HepG2 (cell line): ENCODE results near the gene SLA2. TPM values are rescaled to one million over a fixed set of nuclear protein-coding genes. Genes with fewer than 3 reads are reported as not detected.

Experiments used
- FOSL1 ChIP-seq: sonication (generic); formaldehyde crosslinking; IDR thresholded peaks from 2 replicates; pipeline ENCODE4 v1.9.0; 2021; ENCODE audit warnings: missing genetic modification reagents, borderline replicate concordance
- GTF3A ChIP-seq: sonication (generic); formaldehyde crosslinking; conservative IDR thresholded peaks from 2 replicates; pipeline ENCODE4 v1.4.0; 2020; ENCODE audit warnings: mild to moderate bottlenecking, missing genetic modification reagents
- HOXA3 ChIP-seq: sonication (generic); formaldehyde crosslinking; IDR thresholded peaks from 2 replicates; pipeline ENCODE4 v1.5.0; 2020; ENCODE audit warnings: missing genetic modification reagents
- HOXD1 ChIP-seq: sonication (generic); formaldehyde crosslinking; IDR thresholded peaks from 2 replicates; pipeline ENCODE4 v1.5.0; 2020; ENCODE audit warnings: missing genetic modification reagents
- LCORL ChIP-seq, 2 experiments: fragments of 450-650 bp in 1 of 2; sonication (generic) in 1 of 2; formaldehyde crosslinking in 1 of 2; IDR thresholded peaks; 2 replicates each; pipeline versions ENCODE4 v1.5.0 to v1.6.1; 2017 to 2020; ENCODE audit warnings: antibody characterized with exemption in 1 of 2, missing genetic modification reagents in 1 of 2
- NFATC3 ChIP-seq: sonication (generic); formaldehyde crosslinking; IDR thresholded peaks from 2 replicates; pipeline ENCODE4 v1.5.1; 2020; ENCODE audit warnings: mild to moderate bottlenecking, missing genetic modification reagents
- PHF21A ChIP-seq: sonication (generic); formaldehyde crosslinking; IDR thresholded peaks from 2 replicates; pipeline ENCODE4 v1.5.0; 2020; ENCODE audit warnings: mild to moderate bottlenecking, missing genetic modification reagents
- POGZ ChIP-seq: sonication (generic); formaldehyde crosslinking; IDR thresholded peaks from 2 replicates; pipeline ENCODE4 v1.4.0; 2020; ENCODE audit warnings: mild to moderate bottlenecking, missing genetic modification reagents
- RNF2 ChIP-seq: fragments of 450-650 bp; conservative IDR thresholded peaks from 2 replicates; pipeline ENCODE4 v1.6.1; 2016; ENCODE audit warnings: low read depth
- YEATS4 ChIP-seq: sonication (generic); formaldehyde crosslinking; IDR thresholded peaks from 2 replicates; pipeline ENCODE4 v1.4.0; 2020; ENCODE audit warnings: missing genetic modification reagents, borderline replicate concordance
- ZBTB2 ChIP-seq: sonication (generic); formaldehyde crosslinking; IDR thresholded peaks from 2 replicates; pipeline ENCODE4 v1.8.0; 2022; ENCODE audit warnings: low read depth, missing genetic modification reagents
- ZFP41 ChIP-seq: sonication (generic); formaldehyde crosslinking; IDR thresholded peaks from 2 replicates; pipeline ENCODE4 v1.4.0; 2020; ENCODE audit warnings: mild to moderate bottlenecking, missing genetic modification reagents, borderline replicate concordance
- ZMYM3 ChIP-seq: sonication (generic); formaldehyde crosslinking; IDR thresholded peaks from 2 replicates; pipeline ENCODE4 v1.5.1; 2020; ENCODE audit warnings: mild to moderate bottlenecking, missing genetic modification reagents
- ZNF121 ChIP-seq: sonication (generic); formaldehyde crosslinking; IDR thresholded peaks from 2 replicates; pipeline ENCODE4 v1.5.0; 2020; ENCODE audit warnings: mild to moderate bottlenecking, missing genetic modification reagents
- ZNF276 ChIP-seq: sonication (generic); formaldehyde crosslinking; IDR thresholded peaks from 2 replicates; pipeline ENCODE4 v1.4.0; 2020; ENCODE audit warnings: mild to moderate bottlenecking, low read depth, missing genetic modification reagents
- ZNF703 ChIP-seq: sonication (generic); formaldehyde crosslinking; IDR thresholded peaks from 2 replicates; pipeline ENCODE4 v1.5.1; 2020; ENCODE audit warnings: missing genetic modification reagents, mild to moderate bottlenecking, moderate library complexity, borderline replicate concordance
- polyA plus RNA-seq, 8 experiments: library from polyadenylated mRNA; depleted of rRNA in 3 of 8; stranded (reverse) in 7 of 8; unstranded in 1 of 8; fragments of >200 nt; fragmentation: Illumina TruSeq in 4 of 8; extraction: Trizol in 4 of 8; gene quantifications; 2 replicates each; pipeline versions ENCODE4 v1.2.1 to v1.2.3, GENCODE V29; 2011 to 2016; ENCODE audit warnings: low read depth in 4 of 8, missing spikeins in 1 of 8, mixed read lengths in 1 of 8; ENCODE audit not compliant: insufficient read depth in 1 of 8
- total RNA-seq, 5 experiments: library from RNA; depleted of rRNA; stranded (reverse); fragments of >200 nt; fragmentation: Illumina TruSeq; extraction: Trizol; gene quantifications; 2 replicates each; pipeline ENCODE4 v1.2.3, GENCODE V29; 2016; ENCODE audit warnings: low read depth in 1 of 5
- TF ChIP-seq, protein P1 (sequence below): IDR thresholded peaks from 2 replicates; pipeline ENCODE4 v1.6.1; 2016; ENCODE audit warnings: control low read depth
- TF ChIP-seq, protein P2 (sequence below): sonication (generic); formaldehyde crosslinking; IDR thresholded peaks from 2 replicates; pipeline ENCODE4 v1.5.0; 2020; ENCODE audit warnings: missing genetic modification reagents

SLA2 gene
- total and polyA plus RNA-seq, 2 of the 13 experiments (the other 11 are each of a cell fraction or from before 2014, with no cell fraction given): 1.6 to 3.6 TPM

- peak; percentile 56; the same call in 1 of the 2 replicates for TF ChIP-seq ZBTB2 (CRISPR knock-in tag)
- no peak for TF ChIP-seq ZNF121 (CRISPR knock-in tag)
- TF ChIP-seq FOSL1: no peak
- TF ChIP-seq NFATC3: peak; percentile 82; the same call in 1 of the 2 replicates
- peak; percentile 46 for TF ChIP-seq YEATS4 (CRISPR knock-in tag)
- TF ChIP-seq ZFP41 (CRISPR knock-in tag): peak; percentile 77; the same call in 1 of the 2 replicates
- TF ChIP-seq, protein P1, sequence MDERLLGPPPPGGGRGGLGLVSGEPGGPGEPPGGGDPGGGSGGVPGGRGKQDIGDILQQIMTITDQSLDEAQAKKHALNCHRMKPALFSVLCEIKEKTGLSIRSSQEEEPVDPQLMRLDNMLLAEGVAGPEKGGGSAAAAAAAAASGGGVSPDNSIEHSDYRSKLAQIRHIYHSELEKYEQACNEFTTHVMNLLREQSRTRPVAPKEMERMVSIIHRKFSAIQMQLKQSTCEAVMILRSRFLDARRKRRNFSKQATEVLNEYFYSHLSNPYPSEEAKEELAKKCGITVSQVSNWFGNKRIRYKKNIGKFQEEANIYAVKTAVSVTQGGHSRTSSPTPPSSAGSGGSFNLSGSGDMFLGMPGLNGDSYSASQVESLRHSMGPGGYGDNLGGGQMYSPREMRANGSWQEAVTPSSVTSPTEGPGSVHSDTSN: no peak
- TF ChIP-seq ZNF276 (CRISPR knock-in tag): 0 out of 2 replicates have a peak, but pooled peaks have one; percentile 15
- TF ChIP-seq, protein P2, sequence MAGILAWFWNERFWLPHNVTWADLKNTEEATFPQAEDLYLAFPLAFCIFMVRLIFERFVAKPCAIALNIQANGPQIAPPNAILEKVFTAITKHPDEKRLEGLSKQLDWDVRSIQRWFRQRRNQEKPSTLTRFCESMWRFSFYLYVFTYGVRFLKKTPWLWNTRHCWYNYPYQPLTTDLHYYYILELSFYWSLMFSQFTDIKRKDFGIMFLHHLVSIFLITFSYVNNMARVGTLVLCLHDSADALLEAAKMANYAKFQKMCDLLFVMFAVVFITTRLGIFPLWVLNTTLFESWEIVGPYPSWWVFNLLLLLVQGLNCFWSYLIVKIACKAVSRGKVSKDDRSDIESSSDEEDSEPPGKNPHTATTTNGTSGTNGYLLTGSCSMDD (CRISPR knock-in tag): peak; percentile 79; the same call in 1 of the 2 replicates
- 0 out of 2 replicates have a peak, but pooled peaks have one; percentile 34 for TF ChIP-seq GTF3A (CRISPR knock-in tag)
- peak; percentile 48; the same call in 1 of the 2 replicates for TF ChIP-seq RNF2
- peak; percentile 76; the same call in 1 of the 2 replicates for TF ChIP-seq ZMYM3
- peak; percentile 71 for TF ChIP-seq HOXD1 (CRISPR knock-in tag)
- TF ChIP-seq ZNF703 (CRISPR knock-in tag): no peak
- no peak for TF ChIP-seq LCORL (IDR thresholded peaks at IDR 0.05)
- TF ChIP-seq LCORL (CRISPR knock-in tag; IDR thresholded peaks at IDR 0.05): peak; percentile 85
- peak; percentile 89 for TF ChIP-seq PHF21A (CRISPR knock-in tag)
- TF ChIP-seq POGZ: no peak; the same call in 1 of the 2 replicates
- peak; percentile 87 for TF ChIP-seq HOXA3 (CRISPR knock-in tag)
These were observed 72.7 kb downstream of the SLA2 start, which contains the start of gene TGIF2 (continued) for GRCh38 chr20:36573103-36573797.
